HepG2 (cell line): Measurements from ENCODE around the gene GATA3.

Experiments used
- EZH2 ChIP-seq: conservative IDR thresholded peaks from 2 replicates; pipeline ENCODE4 v1.6.1; 2012; ENCODE audit warnings: mild to moderate bottlenecking, low read depth, low read length, moderate library complexity
- ZC3H4 ChIP-seq: sonication (generic); formaldehyde crosslinking; IDR thresholded peaks from 2 replicates; pipeline ENCODE4 v1.4.0; 2020; ENCODE audit warnings: missing genetic modification reagents, borderline replicate concordance
- ZHX1 ChIP-seq: sonication (generic); formaldehyde crosslinking; IDR thresholded peaks from 2 replicates; pipeline ENCODE4 v1.8.1; 2022; ENCODE audit warnings: low read depth, mild to moderate bottlenecking, missing genetic modification reagents
- ZNF354B ChIP-seq: sonication (generic); formaldehyde crosslinking; IDR thresholded peaks from 2 replicates; pipeline ENCODE4 v1.8.0; 2022; ENCODE audit warnings: mild to moderate bottlenecking, missing genetic modification reagents
- ZNF879 ChIP-seq: sonication (generic); formaldehyde crosslinking; IDR thresholded peaks from 2 replicates; pipeline ENCODE4 v1.8.1; 2023; ENCODE audit warnings: missing genetic modification reagents

- TF ChIP-seq EZH2 = no peak; the same call in 1 of the 2 replicates
- no peak for TF ChIP-seq ZHX1
- no peak for TF ChIP-seq ZC3H4
- TF ChIP-seq ZNF354B (CRISPR knock-in tag) = no peak
- TF ChIP-seq ZNF879 (CRISPR knock-in tag) = no peak
Measured at GRCh38 chr10:8044331-8044907, 10.1 kb upstream of the GATA3 start.
